SK-N-SH treated with all-trans-retinoic acid at 6 μM for 48 hours (cell line): ENCODE measurements around the gene ABCA1.

Source experiments
- ATAC-seq: fragments of 200-7000 bp; cut with Tn5 transposase; 3 replicates; pipeline ENCODE4 v1.9.1; 2020; ENCODE audit warnings: mild to moderate bottlenecking, moderate library complexity
- ARNTL ChIP-seq: fragments of 450-650 bp; formaldehyde crosslinking; IDR thresholded peaks from 2 replicates; pipeline ENCODE4 v1.5.0; 2020; ENCODE audit warnings: low read depth, mild to moderate bottlenecking, moderate library complexity, borderline replicate concordance
- CSDC2 ChIP-seq: fragments of 250-450 bp; sonication (Bioruptor Pico); IDR thresholded peaks from 2 replicates; pipeline ENCODE4 v1.5.0; 2020; ENCODE audit warnings: mild to moderate bottlenecking, moderate library complexity
- ESRRG ChIP-seq: fragments of 250-450 bp; sonication (Bioruptor Pico); IDR thresholded peaks from 2 replicates; pipeline ENCODE4 v1.6.1; 2021; ENCODE audit warnings: mild to moderate bottlenecking
- GLIS3 ChIP-seq: fragments of 250-450 bp; sonication (Bioruptor Pico); IDR thresholded peaks from 2 replicates; pipeline ENCODE4 v1.5.0; 2020; ENCODE audit warnings: mild to moderate bottlenecking, moderate library complexity
- OSR1 ChIP-seq: fragments of 250-450 bp; sonication (Bioruptor Pico); IDR thresholded peaks from 2 replicates; pipeline ENCODE4 v1.8.0; 2022; ENCODE audit warnings: moderate library complexity, mild to moderate bottlenecking, inconsistent platforms
- PPARA ChIP-seq: fragments of 250-450 bp; sonication (Bioruptor Pico); IDR thresholded peaks from 2 replicates; pipeline ENCODE4 v1.5.0; 2020; ENCODE audit warnings: mild to moderate bottlenecking, borderline replicate concordance
- RARB ChIP-seq: fragments of 250-450 bp; sonication (Bioruptor Pico); IDR thresholded peaks from 2 replicates; pipeline ENCODE4 v1.8.0; 2021; ENCODE audit warnings: mild to moderate bottlenecking, moderate library complexity
- SNAI2 ChIP-seq: fragments of 250-450 bp; sonication (Bioruptor Pico); IDR thresholded peaks from 2 replicates; pipeline ENCODE4 v1.5.0; 2020; ENCODE audit warnings: mild to moderate bottlenecking, moderate library complexity
- TCF4 ChIP-seq: fragments of 250-450 bp; sonication (Bioruptor Pico); IDR thresholded peaks from 2 replicates; pipeline ENCODE4 v1.8.0; 2021; ENCODE audit warnings: mild to moderate bottlenecking, moderate library complexity, borderline replicate concordance
- TOX ChIP-seq: fragments of 250-450 bp; sonication (Bioruptor Pico); IDR thresholded peaks from 2 replicates; pipeline ENCODE4 v1.8.0; 2021; ENCODE audit warnings: mild to moderate bottlenecking, moderate library complexity, borderline replicate concordance
- ZC3H10 ChIP-seq: fragments of 250-450 bp; sonication (Bioruptor Pico); IDR thresholded peaks from 2 replicates; pipeline ENCODE4 v1.5.1; 2021; ENCODE audit warnings: mild to moderate bottlenecking, moderate library complexity
- ZFP3 ChIP-seq: fragments of 250-450 bp; sonication (Bioruptor Pico); IDR thresholded peaks from 2 replicates; pipeline ENCODE4 v1.5.0; 2020; ENCODE audit warnings: mild to moderate bottlenecking, moderate library complexity
- ZFP30 ChIP-seq: fragments of 450-650 bp; formaldehyde crosslinking; IDR thresholded peaks from 2 replicates; pipeline ENCODE4 v1.5.0; 2022; ENCODE audit warnings: mild to moderate bottlenecking, moderate library complexity
- ZNF565 ChIP-seq: fragments of 450-650 bp; formaldehyde crosslinking; conservative IDR thresholded peaks from 2 replicates; pipeline ENCODE4 v1.5.0; 2020; ENCODE audit warnings: low read depth, mild to moderate bottlenecking, moderate library complexity
- ZNF70 ChIP-seq: fragments of 450-650 bp; formaldehyde crosslinking; IDR thresholded peaks from 2 replicates; pipeline ENCODE4 v1.5.0; 2020; ENCODE audit warnings: mild to moderate bottlenecking, moderate library complexity
- ZNF8 ChIP-seq: fragments of 450-650 bp; formaldehyde crosslinking; IDR thresholded peaks from 2 replicates; pipeline ENCODE4 v1.5.0; 2020; ENCODE audit warnings: mild to moderate bottlenecking, moderate library complexity
- TF ChIP-seq, protein P1 (sequence below): fragments of 250-450 bp; sonication (Bioruptor Pico); IDR thresholded peaks from 2 replicates; pipeline ENCODE4 v1.5.1; 2021; ENCODE audit warnings: mild to moderate bottlenecking, moderate library complexity
- TF ChIP-seq, protein P2 (sequence below): fragments of 250-450 bp; sonication (Bioruptor Pico); IDR thresholded peaks from 2 replicates; pipeline ENCODE4 v1.8.0; 2021; ENCODE audit warnings: low read depth, mild to moderate bottlenecking, moderate library complexity, borderline replicate concordance
- TF ChIP-seq, protein P3 (sequence below): fragments of 250-450 bp; sonication (Bioruptor Pico); IDR thresholded peaks from 2 replicates; pipeline ENCODE4 v1.5.0; 2020; ENCODE audit warnings: mild to moderate bottlenecking, moderate library complexity
- TF ChIP-seq, protein P4 (sequence below): fragments of 250-450 bp; sonication (Bioruptor Pico); IDR thresholded peaks from 2 replicates; pipeline ENCODE4 v1.8.0; 2020; ENCODE audit warnings: mild to moderate bottlenecking, moderate library complexity, borderline replicate concordance
- TF ChIP-seq, protein P5 (sequence below): fragments of 250-450 bp; sonication (Bioruptor Pico); IDR thresholded peaks from 2 replicates; pipeline ENCODE4 v1.5.1; 2020; ENCODE audit warnings: low read depth, mild to moderate bottlenecking, moderate library complexity

Gene ABCA1

DNA sequence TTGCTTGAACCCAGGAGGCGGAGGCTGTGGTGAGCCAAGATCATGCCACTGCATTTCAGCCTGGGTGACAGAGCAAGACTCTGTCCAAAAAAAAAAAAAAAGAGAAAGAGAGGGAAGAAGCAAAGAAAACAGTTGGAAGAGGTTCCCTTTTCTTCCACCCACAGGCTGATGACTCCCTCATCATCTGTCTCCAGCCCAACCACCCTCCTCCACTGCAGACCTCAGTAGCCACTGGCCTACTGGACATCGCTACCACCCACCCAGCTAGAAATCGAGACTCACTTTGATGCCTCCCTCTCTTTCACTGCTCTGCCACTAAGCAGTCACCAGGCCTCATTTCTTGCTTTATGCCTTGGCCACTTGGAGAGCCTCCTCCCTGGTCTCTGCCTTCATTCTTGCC, 92.8 kb downstream of the ABCA1 start:
- no peak for ATAC-seq
- TF ChIP-seq, protein P1, sequence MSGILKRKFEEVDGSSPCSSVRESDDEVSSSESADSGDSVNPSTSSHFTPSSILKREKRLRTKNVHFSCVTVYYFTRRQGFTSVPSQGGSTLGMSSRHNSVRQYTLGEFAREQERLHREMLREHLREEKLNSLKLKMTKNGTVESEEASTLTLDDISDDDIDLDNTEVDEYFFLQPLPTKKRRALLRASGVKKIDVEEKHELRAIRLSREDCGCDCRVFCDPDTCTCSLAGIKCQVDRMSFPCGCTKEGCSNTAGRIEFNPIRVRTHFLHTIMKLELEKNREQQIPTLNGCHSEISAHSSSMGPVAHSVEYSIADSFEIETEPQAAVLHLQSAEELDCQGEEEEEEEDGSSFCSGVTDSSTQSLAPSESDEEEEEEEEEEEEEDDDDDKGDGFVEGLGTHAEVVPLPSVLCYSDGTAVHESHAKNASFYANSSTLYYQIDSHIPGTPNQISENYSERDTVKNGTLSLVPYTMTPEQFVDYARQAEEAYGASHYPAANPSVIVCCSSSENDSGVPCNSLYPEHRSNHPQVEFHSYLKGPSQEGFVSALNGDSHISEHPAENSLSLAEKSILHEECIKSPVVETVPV (CRISPR knock-in tag) = no peak
- no peak for TF ChIP-seq RARB
- no peak for TF ChIP-seq ZNF70 (CRISPR knock-in tag)
- TF ChIP-seq ZNF8 (CRISPR knock-in tag) = no peak
- TF ChIP-seq TOX (CRISPR knock-in tag) = no peak
- TF ChIP-seq PPARA (CRISPR knock-in tag) = no peak
- TF ChIP-seq ZFP3 (CRISPR knock-in tag) = no peak

DNA sequence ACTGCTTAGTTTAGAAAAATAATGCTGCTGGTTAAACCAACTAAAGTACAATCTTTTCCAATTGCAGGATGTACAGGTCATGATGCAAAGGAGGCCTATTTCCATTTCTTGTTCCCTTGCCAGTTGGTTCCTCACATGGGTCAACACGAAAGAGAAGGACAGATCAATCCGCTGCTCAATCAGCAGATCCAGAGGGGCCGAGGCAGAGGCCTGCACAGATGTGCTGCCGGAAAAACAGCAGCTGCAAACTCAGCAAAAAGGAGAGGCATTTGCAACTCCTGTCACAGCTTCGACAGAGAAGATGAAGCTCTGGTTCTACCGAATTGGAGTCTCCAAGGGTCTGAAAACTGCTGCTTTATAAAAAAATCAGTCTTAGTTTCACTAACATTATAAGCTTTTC, 94.3 kb downstream of the ABCA1 start:
- no peak for TF ChIP-seq ARNTL (CRISPR knock-in tag)
- TF ChIP-seq, protein P2, sequence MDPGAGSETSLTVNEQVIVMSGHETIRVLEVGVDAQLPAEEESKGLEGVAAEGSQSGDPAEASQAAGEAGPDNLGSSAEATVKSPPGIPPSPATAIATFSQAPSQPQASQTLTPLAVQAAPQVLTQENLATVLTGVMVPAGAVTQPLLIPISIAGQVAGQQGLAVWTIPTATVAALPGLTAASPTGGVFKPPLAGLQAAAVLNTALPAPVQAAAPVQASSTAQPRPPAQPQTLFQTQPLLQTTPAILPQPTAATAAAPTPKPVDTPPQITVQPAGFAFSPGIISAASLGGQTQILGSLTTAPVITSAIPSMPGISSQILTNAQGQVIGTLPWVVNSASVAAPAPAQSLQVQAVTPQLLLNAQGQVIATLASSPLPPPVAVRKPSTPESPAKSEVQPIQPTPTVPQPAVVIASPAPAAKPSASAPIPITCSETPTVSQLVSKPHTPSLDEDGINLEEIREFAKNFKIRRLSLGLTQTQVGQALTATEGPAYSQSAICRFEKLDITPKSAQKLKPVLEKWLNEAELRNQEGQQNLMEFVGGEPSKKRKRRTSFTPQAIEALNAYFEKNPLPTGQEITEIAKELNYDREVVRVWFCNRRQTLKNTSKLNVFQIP = no peak
- no peak for TF ChIP-seq ZNF70 (CRISPR knock-in tag)
- TF ChIP-seq, protein P3, sequence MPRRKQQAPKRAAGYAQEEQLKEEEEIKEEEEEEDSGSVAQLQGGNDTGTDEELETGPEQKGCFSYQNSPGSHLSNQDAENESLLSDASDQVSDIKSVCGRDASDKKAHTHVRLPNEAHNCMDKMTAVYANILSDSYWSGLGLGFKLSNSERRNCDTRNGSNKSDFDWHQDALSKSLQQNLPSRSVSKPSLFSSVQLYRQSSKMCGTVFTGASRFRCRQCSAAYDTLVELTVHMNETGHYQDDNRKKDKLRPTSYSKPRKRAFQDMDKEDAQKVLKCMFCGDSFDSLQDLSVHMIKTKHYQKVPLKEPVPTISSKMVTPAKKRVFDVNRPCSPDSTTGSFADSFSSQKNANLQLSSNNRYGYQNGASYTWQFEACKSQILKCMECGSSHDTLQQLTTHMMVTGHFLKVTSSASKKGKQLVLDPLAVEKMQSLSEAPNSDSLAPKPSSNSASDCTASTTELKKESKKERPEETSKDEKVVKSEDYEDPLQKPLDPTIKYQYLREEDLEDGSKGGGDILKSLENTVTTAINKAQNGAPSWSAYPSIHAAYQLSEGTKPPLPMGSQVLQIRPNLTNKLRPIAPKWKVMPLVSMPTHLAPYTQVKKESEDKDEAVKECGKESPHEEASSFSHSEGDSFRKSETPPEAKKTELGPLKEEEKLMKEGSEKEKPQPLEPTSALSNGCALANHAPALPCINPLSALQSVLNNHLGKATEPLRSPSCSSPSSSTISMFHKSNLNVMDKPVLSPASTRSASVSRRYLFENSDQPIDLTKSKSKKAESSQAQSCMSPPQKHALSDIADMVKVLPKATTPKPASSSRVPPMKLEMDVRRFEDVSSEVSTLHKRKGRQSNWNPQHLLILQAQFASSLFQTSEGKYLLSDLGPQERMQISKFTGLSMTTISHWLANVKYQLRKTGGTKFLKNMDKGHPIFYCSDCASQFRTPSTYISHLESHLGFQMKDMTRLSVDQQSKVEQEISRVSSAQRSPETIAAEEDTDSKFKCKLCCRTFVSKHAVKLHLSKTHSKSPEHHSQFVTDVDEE (CRISPR knock-in tag) = no peak
- TF ChIP-seq SNAI2 (CRISPR knock-in tag) = no peak
- TF ChIP-seq ZC3H10 (CRISPR knock-in tag) = no peak
- no peak for TF ChIP-seq ZFP30
- TF ChIP-seq, protein P4, sequence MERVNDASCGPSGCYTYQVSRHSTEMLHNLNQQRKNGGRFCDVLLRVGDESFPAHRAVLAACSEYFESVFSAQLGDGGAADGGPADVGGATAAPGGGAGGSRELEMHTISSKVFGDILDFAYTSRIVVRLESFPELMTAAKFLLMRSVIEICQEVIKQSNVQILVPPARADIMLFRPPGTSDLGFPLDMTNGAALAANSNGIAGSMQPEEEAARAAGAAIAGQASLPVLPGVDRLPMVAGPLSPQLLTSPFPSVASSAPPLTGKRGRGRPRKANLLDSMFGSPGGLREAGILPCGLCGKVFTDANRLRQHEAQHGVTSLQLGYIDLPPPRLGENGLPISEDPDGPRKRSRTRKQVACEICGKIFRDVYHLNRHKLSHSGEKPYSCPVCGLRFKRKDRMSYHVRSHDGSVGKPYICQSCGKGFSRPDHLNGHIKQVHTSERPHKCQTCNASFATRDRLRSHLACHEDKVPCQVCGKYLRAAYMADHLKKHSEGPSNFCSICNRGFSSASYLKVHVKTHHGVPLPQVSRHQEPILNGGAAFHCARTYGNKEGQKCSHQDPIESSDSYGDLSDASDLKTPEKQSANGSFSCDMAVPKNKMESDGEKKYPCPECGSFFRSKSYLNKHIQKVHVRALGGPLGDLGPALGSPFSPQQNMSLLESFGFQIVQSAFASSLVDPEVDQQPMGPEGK (CRISPR knock-in tag) = no peak
- no peak for TF ChIP-seq TOX (CRISPR knock-in tag)
- no peak for TF ChIP-seq TCF4
- no peak for TF ChIP-seq PPARA (CRISPR knock-in tag)
- no peak for TF ChIP-seq ZNF565 (CRISPR knock-in tag)
- TF ChIP-seq CSDC2 (CRISPR knock-in tag) = no peak
- TF ChIP-seq OSR1 (CRISPR knock-in tag) = no peak
- TF ChIP-seq, protein P5, sequence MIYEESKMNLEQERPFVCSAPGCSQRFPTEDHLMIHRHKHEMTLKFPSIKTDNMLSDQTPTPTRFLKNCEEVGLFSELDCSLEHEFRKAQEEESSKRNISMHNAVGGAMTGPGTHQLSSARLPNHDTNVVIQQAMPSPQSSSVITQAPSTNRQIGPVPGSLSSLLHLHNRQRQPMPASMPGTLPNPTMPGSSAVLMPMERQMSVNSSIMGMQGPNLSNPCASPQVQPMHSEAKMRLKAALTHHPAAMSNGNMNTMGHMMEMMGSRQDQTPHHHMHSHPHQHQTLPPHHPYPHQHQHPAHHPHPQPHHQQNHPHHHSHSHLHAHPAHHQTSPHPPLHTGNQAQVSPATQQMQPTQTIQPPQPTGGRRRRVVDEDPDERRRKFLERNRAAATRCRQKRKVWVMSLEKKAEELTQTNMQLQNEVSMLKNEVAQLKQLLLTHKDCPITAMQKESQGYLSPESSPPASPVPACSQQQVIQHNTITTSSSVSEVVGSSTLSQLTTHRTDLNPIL = no peak
- no peak for TF ChIP-seq ZNF8 (CRISPR knock-in tag)
- TF ChIP-seq GLIS3 (CRISPR knock-in tag) = no peak
- no peak for TF ChIP-seq RARB
- TF ChIP-seq, protein P1 (CRISPR knock-in tag) = no peak
- no peak for ATAC-seq

DNA sequence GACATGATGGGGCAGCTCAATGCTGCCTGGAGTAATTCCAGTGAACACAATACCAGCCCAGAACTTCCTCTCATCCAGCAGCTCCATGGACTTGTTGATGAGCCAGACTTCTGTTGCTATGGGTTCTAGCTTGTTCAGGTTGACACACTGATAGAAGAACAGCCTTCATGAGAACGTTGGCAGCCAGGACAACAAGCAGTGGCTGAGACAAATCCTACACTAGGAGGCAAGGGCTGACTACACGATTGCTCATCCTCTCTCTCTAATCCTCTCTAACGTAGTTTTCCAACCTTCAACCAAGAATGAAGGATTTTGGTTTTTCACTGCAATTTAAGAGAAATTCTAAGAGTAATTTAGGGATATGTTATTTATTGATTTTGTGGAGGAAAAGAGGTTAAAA, 96.3 kb downstream of the ABCA1 start:
- TF ChIP-seq, protein P2 = no peak
- TF ChIP-seq RARB = no peak
- no peak for TF ChIP-seq ESRRG (CRISPR knock-in tag)
- TF ChIP-seq ZNF70 (CRISPR knock-in tag) = no peak
- TF ChIP-seq, protein P3 (CRISPR knock-in tag) = no peak
- TF ChIP-seq, protein P1 (CRISPR knock-in tag) = no peak

More for the DNA sequence above, 96.3 kb downstream of the ABCA1 start:
- no peak for ATAC-seq
